ENCODE data around the gene FBXW10B. TPM values are rescaled to one million over a fixed set of nuclear protein-coding genes. Genes with fewer than 3 reads are reported as not detected.
A peak's percentile ranks its signal among the peaks of the same experiment; 100 is the strongest.
"Not testable (repeated sequence)": the region's sequence is repeated elsewhere in the genome, so short reads cannot be mapped to it uniquely, and the experiment has no call there.

Gene FBXW10B
- 1 to 10 TPM in 1 of 2 donors, under 1 TPM in 1; 0.95 to 1.6 TPM for total RNA-seq
- long read RNA-seq, result 0 reads

DNA sequence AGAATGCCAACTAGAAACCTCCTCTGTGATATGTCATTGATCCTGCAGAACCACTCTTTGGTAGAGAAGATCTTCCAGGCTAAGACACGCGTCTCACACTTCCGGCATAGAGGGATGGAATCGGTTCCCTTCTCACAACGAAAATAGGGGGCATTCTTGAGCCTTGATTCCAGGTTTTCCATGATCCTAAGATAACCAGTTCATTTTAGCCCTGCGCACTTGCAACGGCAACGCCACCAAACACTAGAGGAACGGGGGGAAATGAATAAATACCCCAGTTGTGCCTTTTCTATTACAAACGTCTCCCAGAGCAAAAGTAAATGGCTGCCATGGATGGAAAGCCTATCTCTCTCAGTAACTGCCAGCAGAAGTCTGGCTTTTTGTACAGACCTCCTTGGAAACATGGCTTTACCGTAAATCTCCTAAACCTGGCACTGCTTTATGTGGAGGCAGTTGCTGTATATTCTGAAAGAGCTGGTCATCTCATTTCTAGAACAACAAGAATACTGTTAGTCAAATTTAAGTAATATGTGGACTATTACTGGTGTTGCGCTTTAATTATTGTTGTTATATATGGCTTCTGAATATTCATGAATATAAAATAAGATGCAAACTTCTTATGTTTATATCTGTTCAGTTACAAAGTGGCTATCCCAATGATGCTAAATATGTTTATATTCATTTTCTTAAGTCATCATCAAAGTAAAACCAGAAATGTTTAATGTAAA, at the start of gene FBXW10B:
TSS of gene FBXW10B (minus strand) at position 374 of the 728 bp plus-strand sequence. CDS start at position 182, 192 bp downstream.
- intact Hi-C loops (cut with DNase I, micrococcal nuclease); DNase-seq; ATAC-seq: not testable (repeated sequence)

- no peak for ATAC-seq
- intact Hi-C loops (cut with DNase I, micrococcal nuclease), result no loop called here
- no peak for DNase-seq
These were observed 44.2 kb upstream of the FBXW10B start for GRCh38 chr17:15663691-15664090.

- DNase-seq (no peak), ATAC-seq (no peak)
- intact Hi-C loops (cut with DNase I, micrococcal nuclease), result no loop called here
These were observed 43.7 kb upstream of the FBXW10B start for GRCh38 chr17:15663176-15663575.

DNA sequence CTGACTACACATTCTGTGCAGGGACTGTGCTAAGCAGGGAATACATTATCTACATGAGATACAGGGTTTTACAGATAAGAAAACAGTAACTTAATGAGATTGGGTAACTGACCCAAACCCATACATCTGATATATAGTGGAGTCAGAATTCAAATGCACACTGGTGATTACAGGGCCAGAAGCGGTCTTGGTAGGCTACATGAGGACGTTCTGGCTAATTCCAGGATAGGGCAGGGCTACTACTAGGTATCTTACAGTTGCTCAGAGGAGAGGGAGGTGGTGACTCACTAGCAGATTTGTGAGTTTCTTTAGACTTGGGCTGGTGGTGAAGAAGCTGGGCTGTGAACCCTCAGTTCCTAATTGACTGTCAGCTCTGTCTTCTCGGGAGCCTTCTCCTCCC, 43.2 kb upstream of the FBXW10B start:
- DNase-seq (no peak), ATAC-seq (no peak)
- intact Hi-C loops (cut with DNase I, micrococcal nuclease), result no loop called here

- intact Hi-C loops (cut with DNase I, micrococcal nuclease), result no loop called here
- ATAC-seq (no peak), DNase-seq (no peak)
These were observed 40.6 kb upstream of the FBXW10B start for GRCh38 chr17:15660077-15660476.

DNA sequence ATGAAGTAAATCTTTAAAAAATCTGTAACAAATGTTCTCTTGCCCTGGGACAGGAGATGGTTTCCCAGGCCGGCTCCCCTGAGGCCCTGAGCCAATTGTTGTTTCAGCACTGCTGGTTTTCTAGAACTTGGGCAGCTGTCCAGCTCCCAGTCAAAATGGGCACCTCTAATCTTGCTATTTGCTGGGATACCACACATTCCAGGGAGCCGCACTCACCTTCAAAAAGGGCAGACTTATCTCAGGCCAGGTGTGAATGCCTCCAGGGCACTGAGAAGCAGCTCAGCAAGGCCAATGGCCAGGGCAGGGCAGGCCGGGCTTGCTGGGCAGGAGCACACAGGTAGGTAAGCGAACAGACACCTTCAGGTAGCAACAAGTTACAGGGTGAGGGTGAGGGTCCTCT, 40.2 kb upstream of the FBXW10B start:
- ATAC-seq (no peak), DNase-seq (no peak)
- intact Hi-C loops (cut with DNase I, micrococcal nuclease), result no loop called here

- DNase-seq, result no peak
- intact Hi-C loops (cut with DNase I, micrococcal nuclease), result no loop called here
- ATAC-seq, result no peak
These were observed 39.7 kb upstream of the FBXW10B start for GRCh38 chr17:15659236-15659635.

- no peak for DNase-seq
- ATAC-seq, result no peak
- intact Hi-C loops (cut with DNase I, micrococcal nuclease), result no loop called here
These were observed 38.8 kb upstream of the FBXW10B start for GRCh38 chr17:15658296-15658695.

- ATAC-seq (no peak), DNase-seq (no peak)
- intact Hi-C loops (cut with DNase I, micrococcal nuclease), result no loop called here
These were observed 38.4 kb upstream of the FBXW10B start for GRCh38 chr17:15657868-15658267.

- intact Hi-C loops (cut with DNase I, micrococcal nuclease), result no loop called here
- ATAC-seq (no peak), DNase-seq (no peak)
These were observed 35.5 kb upstream of the FBXW10B start for GRCh38 chr17:15654886-15655561.

DNA sequence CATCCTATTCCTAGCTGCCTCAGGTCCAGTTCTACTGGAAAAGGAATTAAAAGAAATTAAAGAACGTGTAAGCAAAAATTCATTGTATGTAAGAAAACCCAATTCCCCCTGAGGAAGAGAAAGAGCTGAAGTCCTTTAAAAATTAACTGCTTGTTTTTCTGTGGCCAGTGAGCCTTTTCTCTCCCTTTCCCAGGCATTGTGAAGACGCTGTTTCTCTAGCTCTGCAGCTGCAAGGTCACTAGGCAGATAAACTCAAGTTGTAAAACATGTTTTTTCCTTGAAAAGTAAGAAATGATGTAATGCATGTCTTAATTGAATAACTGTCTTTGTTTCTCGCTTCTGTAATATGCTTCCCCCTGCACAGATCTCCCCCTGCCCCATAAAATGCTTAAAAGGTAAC, 34.9 kb upstream of the FBXW10B start:
- DNase-seq; intact Hi-C loops (cut with DNase I, micrococcal nuclease); ATAC-seq: not testable (repeated sequence)

GRCh38 chr17:15652960-15653359, 33.5 kb upstream of the FBXW10B start:
- ATAC-seq (no peak), DNase-seq (no peak)
- intact Hi-C loops (cut with DNase I, micrococcal nuclease), result no loop called here

- ATAC-seq (peak; percentile 88), DNase-seq (peak; percentile 95 to 97)
- intact Hi-C loops (cut with DNase I, micrococcal nuclease), result no loop called here
These were observed 32.1 kb upstream of the FBXW10B start for GRCh38 chr17:15651583-15652110.

- intact Hi-C loops (cut with DNase I, micrococcal nuclease), result no loop called here
- ATAC-seq (peak; percentile 29), DNase-seq (peak in 1 of 2 donors; percentile 45)
These were observed 31.5 kb upstream of the FBXW10B start for GRCh38 chr17:15650741-15651582.

GRCh38 chr17:15649861-15650421, 30.4 kb upstream of the FBXW10B start:
- intact Hi-C loops (cut with DNase I, micrococcal nuclease), result no loop called here
- DNase-seq (peak; percentile 65 to 81), ATAC-seq (peak; percentile 53)

GRCh38 chr17:15648386-15648785, 28.9 kb upstream of the FBXW10B start:
- ATAC-seq (no peak), DNase-seq (no peak)
- intact Hi-C loops (cut with DNase I, micrococcal nuclease), result no loop called here

- intact Hi-C loops (cut with DNase I, micrococcal nuclease); DNase-seq: not testable (repeated sequence)
- peak; percentile 27 for ATAC-seq
These were observed 26.4 kb upstream of the FBXW10B start for GRCh38 chr17:15645942-15646312.

- intact Hi-C loops (cut with DNase I, micrococcal nuclease); ATAC-seq; DNase-seq: not testable (repeated sequence)
These were observed 25.8 kb upstream of the FBXW10B start for GRCh38 chr17:15645099-15645941.

Measured in left colon (tissue), 2 donors.